Activated CD4-positive, alpha-beta T cell treated with anti-CD3 and anti-CD28 coated beads for 1 hour (primary cell): ENCODE results near the gene BRD7.

Source experiments
- DNase-seq: peaks from one replicate; pipeline ENCODE4 v3.0.0-alpha.2; 2020

The BRD7 gene

DNA sequence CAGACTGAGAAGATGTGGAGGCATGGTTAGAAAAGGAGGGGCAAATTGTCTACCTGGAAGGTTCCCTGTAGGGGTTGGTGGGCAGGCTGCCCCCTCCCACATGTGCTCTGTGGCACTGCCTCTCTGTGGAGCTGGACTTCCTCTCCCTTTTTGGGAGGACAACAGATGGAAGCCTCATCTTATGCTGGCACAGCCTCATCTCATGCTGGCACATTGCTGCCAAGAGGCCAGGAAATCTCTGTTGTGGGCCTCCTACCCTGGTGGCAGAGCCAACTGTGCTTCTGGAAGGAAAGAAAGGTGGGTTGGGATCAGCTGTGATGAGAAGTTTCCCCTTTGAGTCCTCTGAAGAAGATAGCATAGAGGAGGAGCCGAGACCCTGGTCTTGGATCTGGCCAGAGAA, 19.7 kb upstream of the BRD7 start:
- no peak for DNase-seq

GRCh38 chr16:50386774-50387173, 18.0 kb upstream of the BRD7 start:
- DNase-seq = no peak

GRCh38 chr16:50386139-50386538, 17.4 kb upstream of the BRD7 start:
- no peak for DNase-seq

DNA sequence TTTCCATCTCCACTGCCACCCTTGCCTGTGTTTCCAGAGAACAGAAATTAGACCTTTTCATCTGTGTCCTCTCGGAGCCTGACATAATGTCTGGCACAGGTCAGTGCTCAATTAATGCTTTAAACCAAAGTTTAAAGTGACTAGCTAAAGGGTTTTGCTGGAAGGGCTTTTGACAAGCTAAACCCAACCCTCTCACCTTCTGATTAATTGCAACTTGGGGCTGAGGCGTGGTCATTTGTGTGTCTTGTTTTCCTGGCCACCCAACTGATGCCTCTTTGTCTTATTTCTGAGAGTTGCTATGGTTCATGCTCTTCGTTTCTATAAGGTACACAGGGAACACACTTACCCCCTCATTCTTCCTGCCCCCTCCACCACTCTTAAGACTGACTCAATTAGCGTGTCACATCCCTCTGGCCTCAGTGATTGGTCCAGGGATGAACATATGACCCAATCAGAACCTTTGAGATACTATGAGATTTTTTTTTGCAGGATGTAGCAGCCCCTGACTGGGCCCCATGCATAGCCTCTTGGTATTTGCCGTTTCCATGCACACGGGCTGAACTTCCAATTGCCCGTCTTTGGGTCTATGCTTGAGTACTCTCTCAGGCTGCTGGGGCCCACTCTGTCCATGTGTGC, 15.8 kb upstream of the BRD7 start:
- no peak for DNase-seq

GRCh38 chr16:50381679-50382440, 13.1 kb upstream of the BRD7 start:
- no peak for DNase-seq

DNA sequence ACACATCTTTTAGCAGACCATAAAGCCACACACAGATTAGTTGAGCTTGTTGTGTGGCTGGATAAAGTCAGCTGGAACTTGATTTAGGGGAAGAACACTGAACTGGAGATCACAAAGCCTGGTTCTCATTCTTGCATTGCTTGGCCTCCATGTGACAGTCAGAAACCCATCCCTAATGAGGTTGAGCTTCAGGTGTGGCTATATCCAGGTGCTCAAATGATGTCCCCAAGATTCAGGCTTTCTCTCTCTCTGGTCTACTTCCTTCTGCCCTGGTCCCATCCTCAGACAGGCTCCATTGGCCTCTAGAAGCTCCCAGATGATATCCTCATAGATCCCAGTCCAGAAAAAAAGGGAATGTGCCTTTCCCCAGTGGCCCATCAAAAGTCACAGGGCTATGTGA, 9.6 kb upstream of the BRD7 start:
- DNase-seq = no peak

DNA sequence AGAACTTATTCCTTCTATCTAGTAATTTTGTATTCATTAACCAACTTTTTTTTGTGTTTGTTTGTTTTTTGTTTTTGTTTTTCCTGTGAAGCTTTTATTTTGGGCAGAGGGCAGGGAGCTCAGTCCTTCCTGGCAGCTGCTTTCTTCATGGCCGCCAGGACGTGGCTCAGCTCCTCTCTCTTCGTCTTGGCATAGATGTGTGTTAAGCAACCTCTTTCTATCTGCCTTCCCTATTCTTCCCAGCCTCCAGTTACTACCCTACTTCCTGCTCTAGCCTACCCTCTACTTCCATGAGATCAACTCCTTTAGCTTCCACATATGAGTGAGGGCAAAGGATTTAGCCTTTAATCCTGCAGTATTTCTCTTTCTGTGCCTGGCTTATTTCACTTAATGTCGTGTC, 8.2 kb upstream of the BRD7 start:
- DNase-seq = no peak

DNA sequence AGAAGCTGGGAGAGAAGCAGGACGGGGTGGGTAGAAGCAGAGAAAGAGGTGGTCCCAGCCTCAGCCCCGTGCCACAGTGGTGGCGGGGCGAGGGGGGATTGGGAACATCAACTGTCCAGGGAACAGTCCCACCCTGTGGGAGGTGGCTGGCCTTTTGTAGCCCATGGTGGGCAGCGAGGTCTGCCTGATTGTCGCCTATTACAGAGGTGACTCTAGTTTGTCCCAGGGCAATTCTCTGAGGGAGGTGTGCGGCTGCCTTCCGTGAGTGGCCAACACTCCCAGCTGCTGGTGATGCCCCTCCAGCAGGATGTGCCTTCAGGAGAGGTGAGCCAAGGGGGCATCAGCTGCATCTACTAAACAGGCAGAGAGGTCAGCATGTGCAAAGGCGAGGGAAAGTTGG, 5.0 kb upstream of the BRD7 start:
- DNase-seq = no peak

DNA sequence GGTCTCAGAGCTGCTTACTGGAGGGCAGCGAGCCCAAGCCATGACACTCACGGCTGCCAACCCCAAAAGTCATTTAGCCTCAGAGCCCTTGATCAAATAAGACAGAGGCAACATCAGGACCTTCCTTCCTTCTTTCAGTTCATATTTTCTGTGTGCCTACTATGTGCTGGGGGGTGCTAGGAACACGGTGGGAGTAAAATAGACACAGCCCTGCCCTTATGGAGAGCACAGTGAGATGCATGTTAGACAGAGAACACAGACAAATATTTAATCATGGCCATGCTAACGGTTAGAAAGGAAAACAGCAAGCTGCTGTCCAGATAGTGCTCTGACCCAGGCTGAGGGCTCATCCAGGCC, 4.5 kb upstream of the BRD7 start:
- no peak for DNase-seq

GRCh38 chr16:50372611-50373344, 4.0 kb upstream of the BRD7 start:
- DNase-seq = no peak

DNA sequence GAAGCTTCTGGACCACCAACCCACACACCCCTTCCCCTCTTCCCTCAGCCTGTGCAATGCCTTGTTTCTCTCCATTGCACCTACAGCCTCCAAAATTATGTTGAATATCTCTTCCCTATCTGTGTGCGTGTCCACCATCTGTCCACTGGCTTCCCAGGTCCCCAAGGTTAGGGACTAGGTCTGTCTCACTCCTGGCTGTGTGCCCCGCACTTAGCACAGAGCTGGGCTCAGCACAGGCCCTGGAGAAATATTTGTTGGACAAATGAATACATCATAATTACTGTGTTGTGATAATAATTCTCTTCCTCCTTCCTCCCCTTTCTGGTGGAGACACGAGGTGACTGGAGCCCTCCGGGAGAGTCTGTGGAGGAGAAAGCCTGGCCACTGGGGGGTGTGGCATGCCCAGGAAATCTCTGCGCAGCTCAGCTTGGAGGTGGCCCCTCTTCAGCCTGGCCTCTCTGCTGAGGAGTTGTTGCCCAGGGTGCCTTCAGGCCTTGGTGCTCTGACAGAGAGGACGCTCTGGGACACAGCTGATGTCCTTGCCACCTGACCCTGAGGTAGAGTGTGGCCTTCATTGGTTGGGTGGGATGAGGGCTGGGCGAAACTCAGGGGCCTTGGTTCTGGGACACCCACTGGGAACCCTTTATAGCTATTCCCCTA, 3.3 kb upstream of the BRD7 start:
- no peak for DNase-seq

DNA sequence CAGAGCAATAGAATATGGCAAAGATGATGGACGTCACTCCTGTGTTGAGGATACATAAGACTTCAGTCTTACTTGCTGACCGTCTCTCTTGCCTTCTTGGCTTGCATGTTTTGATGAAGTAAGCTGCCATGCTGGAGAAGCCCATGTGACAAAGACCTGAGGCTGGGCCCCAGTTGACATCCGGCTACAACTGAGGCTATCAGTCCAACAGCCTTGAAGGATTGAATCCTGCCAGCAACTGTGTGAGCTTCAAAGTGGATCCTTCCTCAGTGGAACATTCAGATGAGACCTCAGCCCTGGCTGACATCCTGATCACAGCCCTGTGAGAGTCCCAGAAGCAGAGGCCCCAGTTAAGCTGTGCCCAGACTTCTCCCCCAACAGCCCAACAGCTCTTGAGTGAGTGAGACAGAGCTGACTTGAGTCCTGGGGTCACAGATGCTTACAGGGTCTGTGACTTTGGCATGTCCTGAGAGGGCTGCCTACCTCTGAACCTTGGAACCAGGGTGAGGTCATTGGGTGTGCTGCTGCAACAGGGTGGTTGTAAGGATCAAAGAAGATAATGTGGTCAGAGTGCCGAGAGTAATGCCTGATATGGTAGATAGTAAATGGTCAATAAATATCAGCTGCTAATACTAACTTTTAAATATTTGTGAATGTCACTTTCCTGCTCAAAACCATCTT, 2.4 kb upstream of the BRD7 start:
- no peak for DNase-seq

GRCh38 chr16:50369133-50369804, 481 bp upstream of the BRD7 start:
- no peak for DNase-seq

GRCh38 chr16:50367777-50368409, 895 bp downstream of the BRD7 start:
- DNase-seq = no peak

GRCh38 chr16:50365791-50366575, 2.8 kb downstream of the BRD7 start:
- DNase-seq = no peak

GRCh38 chr16:50363656-50364055, 5.1 kb downstream of the BRD7 start:
- no peak for DNase-seq

GRCh38 chr16:50360779-50361178, 8.0 kb downstream of the BRD7 start:
- no peak for DNase-seq

- no peak for DNase-seq
Measured at GRCh38 chr16:50360033-50360778, 8.6 kb downstream of the BRD7 start.

- no peak for DNase-seq
Measured at GRCh38 chr16:50359626-50360025, 9.2 kb downstream of the BRD7 start.
